B cell (primary cell): ENCODE measurements around the gene ST3GAL3. TPM values are rescaled to one million over a fixed set of nuclear protein-coding genes. Genes with fewer than 3 reads are reported as not detected.

Experiments used
- ATAC-seq: fragments of 200-7000 bp; cut with Tn5 transposase; one replicate; pipeline ENCODE4 v1.10.0; 2021; ENCODE audit warnings: low read depth, mild to moderate bottlenecking, moderate number of reproducible peaks, moderate library complexity
- CTCF ChIA-PET: fragments of 350-600 bp; sonication (Branson Sonifier 250); formaldehyde crosslinking; loops from one replicate; lab custom pipeline; 2021; ENCODE audit warnings: antibody characterized with exemption, inconsistent platforms; lab: Charles Lee
- POLR2A ChIA-PET: fragments of 350-600 bp; sonication (Branson Sonifier 250); formaldehyde crosslinking; loops from one replicate; lab custom pipeline; 2021; ENCODE audit warnings: antibody characterized with exemption; lab: Charles Lee
- DNase-seq: peaks from one replicate; pipeline ENCODE4 v3.0.0; 2013
- H2AFZ ChIP-seq: 2 replicates; pipeline ENCODE4 v1.6.1; 2012; ENCODE audit warnings: mild to moderate bottlenecking, low read depth, low read length; ENCODE audit not compliant: insufficient read depth, poor library complexity, severe bottlenecking
- H3K27ac ChIP-seq, 2 donors: 1 replicate in 1 of 2; 2 replicates in 1 of 2; pipeline ENCODE4 v1.5.1; 2012 to 2013; ENCODE audit warnings: low read length in 2 of 2, mild to moderate bottlenecking in 2 of 2, moderate library complexity in 1 of 2
- H3K27me3 ChIP-seq, 4 experiments: fragments of 200-600 bp in 1 of 4; sonication (generic) in 1 of 4; replicated peaks in 1 of 4; 1 replicate in 2 of 4; 2 replicates in 2 of 4; pipeline versions ENCODE4 v1.6.1 to v1.7.0; 2013 to 2016; ENCODE audit warnings: low read length in 3 of 4, mild to moderate bottlenecking in 2 of 4, mixed read lengths in 1 of 4, moderate library complexity in 1 of 4; ENCODE audit not compliant: insufficient read depth in 4 of 4, control insufficient read depth in 3 of 4; ENCODE audit errors: control extremely low read depth in 1 of 4
- H3K36me3 ChIP-seq, 2 experiments: replicated peaks in 1 of 2; 1 replicate in 1 of 2; 2 replicates in 1 of 2; pipeline versions ENCODE4 v1.6.1 to v1.7.1; 2013; ENCODE audit warnings: low read length in 1 of 2; ENCODE audit not compliant: insufficient read depth in 2 of 2, control insufficient read depth in 1 of 2; ENCODE audit errors: control extremely low read depth in 1 of 2, extremely low read depth in 1 of 2
- H3K4me1 ChIP-seq, 2 donors: fragments of 200-600 bp in 1 of 2; sonication (generic) in 1 of 2; 1 replicate in 1 of 2; 2 replicates in 1 of 2; pipeline versions ENCODE4 v1.5.1 to v1.6.1; 2013 to 2017; ENCODE audit warnings: low read length in 2 of 2; ENCODE audit not compliant: control insufficient read depth in 2 of 2, insufficient read depth in 2 of 2
- H3K4me2 ChIP-seq: replicated peaks from 2 replicates; pipeline ENCODE3; 2012; ENCODE audit warnings: mild to moderate bottlenecking, low read depth, low read length; ENCODE audit not compliant: poor library complexity, severe bottlenecking
- H3K4me3 ChIP-seq, 5 experiments: fragments of 200-600 bp in 1 of 5; sonication (generic) in 1 of 5; 1 replicate in 3 of 5; 2 replicates in 2 of 5; pipeline versions ENCODE4 v1.5.1 to v1.7.0; 2011 to 2016; ENCODE audit warnings: low read length in 4 of 5, mild to moderate bottlenecking in 4 of 5, low read depth in 2 of 5, control low read depth in 1 of 5, moderate library complexity in 1 of 5; ENCODE audit not compliant: insufficient read depth in 1 of 5; ENCODE audit errors: control extremely low read depth in 1 of 5, extremely low read depth in 1 of 5
- H3K79me2 ChIP-seq: fragments of 200-600 bp; sonication (generic); one replicate; pipeline ENCODE4 v1.6.0; 2016; ENCODE audit warnings: low read length; ENCODE audit not compliant: control insufficient read depth, insufficient read depth
- H3K9ac ChIP-seq: fragments of 200-600 bp; sonication (generic); 2 replicates; pipeline ENCODE4 v1.6.1; 2017; ENCODE audit warnings: mild to moderate bottlenecking, low read length, moderate library complexity
- H3K9me3 ChIP-seq, 3 donors: one replicate each; pipeline versions ENCODE4 v1.6.1 to v1.7.1; 2013; ENCODE audit warnings: low read length in 2 of 3; ENCODE audit not compliant: control insufficient read depth in 2 of 3, insufficient read depth in 1 of 3; ENCODE audit errors: control extremely low read depth in 1 of 3
- H4K20me1 ChIP-seq: 2 replicates; pipeline ENCODE4 v1.6.0; 2012; ENCODE audit warnings: mild to moderate bottlenecking, low read length; ENCODE audit not compliant: insufficient read depth, control insufficient read depth, poor library complexity, severe bottlenecking
- H3K27ac Mint-ChIP-seq: one replicate; pipeline ENCODE4 v1.8.0; 2021; ENCODE audit warnings: mixed read lengths
- H3K27me3 Mint-ChIP-seq: one replicate; pipeline ENCODE4 v1.8.0; 2021; ENCODE audit warnings: mixed read lengths
- H3K4me1 Mint-ChIP-seq: one replicate; pipeline ENCODE4 v1.8.0; 2021; ENCODE audit warnings: mixed read lengths
- H3K4me3 Mint-ChIP-seq: one replicate; pipeline ENCODE4 v1.8.0; 2021; ENCODE audit warnings: mixed read lengths
- H3K9me3 Mint-ChIP-seq: one replicate; pipeline ENCODE4 v1.8.0; 2022; ENCODE audit warnings: mixed read lengths; ENCODE audit not compliant: insufficient read depth
- EZH2 ChIP-seq: IDR thresholded peaks from 2 replicates; pipeline ENCODE4 v1.6.1; 2012; ENCODE audit warnings: borderline replicate concordance, low read depth, mild to moderate bottlenecking, moderate library complexity, low read length; ENCODE audit not compliant: insufficient read depth, poor library complexity, severe bottlenecking
- WGBS: methylation state at CpG from one replicate; pipeline ENCODE4 v1.1.5; 2013; ENCODE audit warnings: missing lambda C conversion rate; ENCODE audit not compliant: insufficient coverage; 5-methylcytosine and 5-hydroxymethylcytosine counted together
- intact Hi-C: fragments of 100-400 bp; cut with micrococcal nuclease; formaldehyde crosslinking; loops from one replicate; pipeline ENCODE4 v1.10.0; 2022
- polyA plus RNA-seq: library from polyadenylated mRNA; depleted of rRNA; stranded (reverse); fragments of >200 nt; gene quantifications from 2 replicates; pipeline ENCODE4 v1.2.3, GENCODE V29; 2012
- total RNA-seq, 2 donors: library from RNA; stranded (reverse); fragments of 120-200 nt in 1 of 2; gene quantifications; 1 replicate in 1 of 2; 2 replicates in 1 of 2; pipeline versions ENCODE4 v1.2.3 to v1.2.4, GENCODE V29; 2013 to 2022
- TF ChIP-seq, protein P1 (sequence below): fragments of 200-600 bp; IDR thresholded peaks from one replicate; pipeline ENCODE4 v1.8.0; 2022; ENCODE audit warnings: antibody characterized with exemption, mild to moderate bottlenecking

ST3GAL3 gene
- total and polyA plus RNA-seq, 2 donors (not counting 1 experiment from before 2014, with no cell fraction given) = 16.8 to 31.4 TPM

- intact Hi-C loops = no loop called here
- no peak for ATAC-seq
- Histone ChIP-seq H3K27ac (no peak overlapping the region), H2AFZ (no peak overlapping the region), H3K9me3 (no peaks in the 10 kb centered on the region), H3K27me3 (no peaks in the 10 kb centered on the region), H3K4me3 (no peak overlapping the region), H3K4me2 (no peak overlapping the region), H3K4me1 (no peaks in the 10 kb centered on the region), H3K79me2 (peaks cover 33% of the 10 kb centered on the region), H3K9ac (no peak overlapping the region), H4K20me1 (no peaks in the 10 kb centered on the region), H3K36me3 (peaks cover 0 to 29% of the 10 kb centered on the region in 2 experiments)
- Mint-ChIP-seq H3K9me3 (no peaks in the 10 kb centered on the region), H3K27ac (no peak overlapping the region), H3K27me3 (no peaks in the 10 kb centered on the region), H3K4me1 (peaks cover 5% of the 10 kb centered on the region), H3K4me3 (no peak overlapping the region)
- no peak for DNase-seq
- TF ChIP-seq, protein P1, sequence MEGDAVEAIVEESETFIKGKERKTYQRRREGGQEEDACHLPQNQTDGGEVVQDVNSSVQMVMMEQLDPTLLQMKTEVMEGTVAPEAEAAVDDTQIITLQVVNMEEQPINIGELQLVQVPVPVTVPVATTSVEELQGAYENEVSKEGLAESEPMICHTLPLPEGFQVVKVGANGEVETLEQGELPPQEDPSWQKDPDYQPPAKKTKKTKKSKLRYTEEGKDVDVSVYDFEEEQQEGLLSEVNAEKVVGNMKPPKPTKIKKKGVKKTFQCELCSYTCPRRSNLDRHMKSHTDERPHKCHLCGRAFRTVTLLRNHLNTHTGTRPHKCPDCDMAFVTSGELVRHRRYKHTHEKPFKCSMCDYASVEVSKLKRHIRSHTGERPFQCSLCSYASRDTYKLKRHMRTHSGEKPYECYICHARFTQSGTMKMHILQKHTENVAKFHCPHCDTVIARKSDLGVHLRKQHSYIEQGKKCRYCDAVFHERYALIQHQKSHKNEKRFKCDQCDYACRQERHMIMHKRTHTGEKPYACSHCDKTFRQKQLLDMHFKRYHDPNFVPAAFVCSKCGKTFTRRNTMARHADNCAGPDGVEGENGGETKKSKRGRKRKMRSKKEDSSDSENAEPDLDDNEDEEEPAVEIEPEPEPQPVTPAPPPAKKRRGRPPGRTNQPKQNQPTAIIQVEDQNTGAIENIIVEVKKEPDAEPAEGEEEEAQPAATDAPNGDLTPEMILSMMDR = no peak
- no peak for TF ChIP-seq EZH2
- ChIA-PET POLR2A (no interaction called here), CTCF (interaction anchor here (1.5 kb wide), 1 partner anchor 20 kb away, joined by 3 read pairs; no protein-coding TSS in a partner anchor)
- 96% methylated on average over 4 of the region's 5 CpGs for WGBS
Measured at GRCh38 chr1:43954036-43954435, 246.7 kb downstream of the ST3GAL3 start.

DNA sequence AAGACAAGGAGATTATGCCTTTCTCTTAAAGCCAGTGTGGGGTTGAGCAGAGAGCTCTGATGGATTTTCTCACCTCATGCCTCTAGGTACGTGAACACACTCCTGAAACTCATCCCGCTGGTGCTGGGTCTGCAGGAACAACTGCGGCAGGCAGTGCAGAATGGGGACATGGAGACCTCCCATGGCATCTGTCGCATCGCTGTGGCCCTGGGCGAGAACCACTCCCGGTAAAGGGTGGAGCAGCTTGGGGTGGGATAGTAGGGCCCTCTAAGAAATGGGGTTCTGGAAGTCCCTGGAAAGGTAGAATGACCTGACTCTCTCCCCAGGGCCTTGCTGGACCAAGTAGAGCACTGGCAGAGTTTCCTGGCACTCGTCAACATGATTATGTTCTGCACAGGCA is 248.9 kb downstream of the ST3GAL3 start:
- Mint-ChIP-seq H3K27me3 (no peaks in the 10 kb centered on the region), H3K4me3 (no peak overlapping the region), H3K27ac (no peak overlapping the region), H3K4me1 (no peaks in the 10 kb centered on the region), H3K9me3 (no peaks in the 10 kb centered on the region)
- CTCF ChIA-PET = interaction anchor here (0.9 to 1.2 kb wide), 2 partner anchors 36 to 80 kb away, joined by 3 read pairs; no protein-coding TSS in a partner anchor
- POLR2A ChIA-PET = no interaction called here
- Histone ChIP-seq H3K4me2 (no peak overlapping the region), H3K4me1 (no peaks in the 10 kb centered on the region), H3K9ac (no peak overlapping the region), H3K4me3 (no peak overlapping the region), H3K9me3 (no peaks in the 10 kb centered on the region), H2AFZ (no peak overlapping the region), H4K20me1 (no peaks in the 10 kb centered on the region), H3K79me2 (peaks cover 27% of the 10 kb centered on the region), H3K36me3 (peaks cover 0 to 23% of the 10 kb centered on the region in 2 experiments), H3K27me3 (no peaks in the 10 kb centered on the region), H3K27ac (no peak overlapping the region)
- DNase-seq (no peak), ATAC-seq (no peak)
- intact Hi-C loops = no loop called here
- TF ChIP-seq, protein P1 = no peak
- TF ChIP-seq EZH2 = no peak
- 97% methylated on average over 8 of the region's 8 CpGs for WGBS
